HG03175 (cell line): ENCODE data around the gene SPTSSA.
A peak's percentile ranks its signal among the peaks of the same experiment; 100 is the strongest.
"Not testable (repeated sequence)": the region's sequence is repeated elsewhere in the genome, so short reads cannot be mapped to it uniquely, and the experiment has no call there.

Experiments
- ATAC-seq: cut with Tn5 transposase; IDR thresholded peaks from one replicate; pipeline ENCODE4 v1.9.1; 2021; ENCODE audit warnings: mild to moderate bottlenecking, moderate library complexity; ENCODE audit not compliant: unreplicated experiment

The SPTSSA gene

GRCh38 chr14:34462132-34462893 is at the start of gene SPTSSA:
Gene SPTSSA, minus strand, starts transcription at chr14:34462240. Its CDS starts 33 bp downstream, at chr14:34462207.
- peak; percentile 89 for ATAC-seq

GRCh38 chr14:34507884-34508283 is 45.8 kb upstream of the SPTSSA start:
- ATAC-seq, result no peak

- ATAC-seq, result no peak
Observed at GRCh38 chr14:34507459-34507858, 45.4 kb upstream of the SPTSSA start.

- ATAC-seq, result not testable (repeated sequence)
Observed at GRCh38 chr14:34505124-34505491, 43.1 kb upstream of the SPTSSA start.

GRCh38 chr14:34504027-34504426 is 42.0 kb upstream of the SPTSSA start:
- not testable (repeated sequence) for ATAC-seq

GRCh38 chr14:34502545-34503225 is 40.6 kb upstream of the SPTSSA start:
- no peak for ATAC-seq

- no peak for ATAC-seq
Observed at GRCh38 chr14:34502001-34502400, 40.0 kb upstream of the SPTSSA start.

GRCh38 chr14:34501004-34501580 is 39.1 kb upstream of the SPTSSA start:
- ATAC-seq, result no peak

GRCh38 chr14:34498684-34499412 is 36.8 kb upstream of the SPTSSA start:
- no peak for ATAC-seq

GRCh38 chr14:34496679-34497513 is 34.9 kb upstream of the SPTSSA start:
- ATAC-seq, result no peak

GRCh38 chr14:34496007-34496678 is 34.1 kb upstream of the SPTSSA start:
- ATAC-seq, result no peak

- no peak for ATAC-seq
Observed at GRCh38 chr14:34489324-34489723, 27.3 kb upstream of the SPTSSA start.

- no peak for ATAC-seq
Observed at GRCh38 chr14:34488528-34488927, 26.5 kb upstream of the SPTSSA start.

- ATAC-seq, result no peak
Observed at GRCh38 chr14:34484726-34485125, 22.7 kb upstream of the SPTSSA start.

- no peak for ATAC-seq
Observed at GRCh38 chr14:34482463-34482862, 20.4 kb upstream of the SPTSSA start.

- no peak for ATAC-seq
Observed at GRCh38 chr14:34479694-34480093, 17.7 kb upstream of the SPTSSA start.

- no peak for ATAC-seq
Observed at GRCh38 chr14:34478261-34478660, 16.2 kb upstream of the SPTSSA start.

GRCh38 chr14:34476036-34476435 is 14.0 kb upstream of the SPTSSA start:
- not testable (repeated sequence) for ATAC-seq

- no peak for ATAC-seq
Observed at GRCh38 chr14:34475163-34475562, 13.1 kb upstream of the SPTSSA start.

- no peak for ATAC-seq
Observed at GRCh38 chr14:34474187-34474679, 12.2 kb upstream of the SPTSSA start.
